AG10803 (cell line): ENCODE results near the gene MYCBPAP.

ENCODE experiments used
- DNase-seq: peaks from one replicate; pipeline ENCODE4 v3.0.0; 2010; ENCODE audit warnings: low read depth
- H3K4me3 ChIP-seq: 2 replicates; pipeline ENCODE4 v1.5.1; 2011; ENCODE audit warnings: mild to moderate bottlenecking, low read length, control low read depth
- TF ChIP-seq, protein P1 (sequence below): conservative IDR thresholded peaks from 2 replicates; pipeline ENCODE4 v1.5.1; 2011; ENCODE audit warnings: mild to moderate bottlenecking, low read length, control low read depth, inconsistent platforms

The MYCBPAP gene

GRCh38 chr17:50562242-50563091, 54.2 kb downstream of the MYCBPAP start:
- TF ChIP-seq, protein P1, sequence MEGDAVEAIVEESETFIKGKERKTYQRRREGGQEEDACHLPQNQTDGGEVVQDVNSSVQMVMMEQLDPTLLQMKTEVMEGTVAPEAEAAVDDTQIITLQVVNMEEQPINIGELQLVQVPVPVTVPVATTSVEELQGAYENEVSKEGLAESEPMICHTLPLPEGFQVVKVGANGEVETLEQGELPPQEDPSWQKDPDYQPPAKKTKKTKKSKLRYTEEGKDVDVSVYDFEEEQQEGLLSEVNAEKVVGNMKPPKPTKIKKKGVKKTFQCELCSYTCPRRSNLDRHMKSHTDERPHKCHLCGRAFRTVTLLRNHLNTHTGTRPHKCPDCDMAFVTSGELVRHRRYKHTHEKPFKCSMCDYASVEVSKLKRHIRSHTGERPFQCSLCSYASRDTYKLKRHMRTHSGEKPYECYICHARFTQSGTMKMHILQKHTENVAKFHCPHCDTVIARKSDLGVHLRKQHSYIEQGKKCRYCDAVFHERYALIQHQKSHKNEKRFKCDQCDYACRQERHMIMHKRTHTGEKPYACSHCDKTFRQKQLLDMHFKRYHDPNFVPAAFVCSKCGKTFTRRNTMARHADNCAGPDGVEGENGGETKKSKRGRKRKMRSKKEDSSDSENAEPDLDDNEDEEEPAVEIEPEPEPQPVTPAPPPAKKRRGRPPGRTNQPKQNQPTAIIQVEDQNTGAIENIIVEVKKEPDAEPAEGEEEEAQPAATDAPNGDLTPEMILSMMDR: no peak
- no peak for DNase-seq
- no peak overlapping the region; the same call in 1 of the 2 replicates for H3K4me3 ChIP-seq

DNA sequence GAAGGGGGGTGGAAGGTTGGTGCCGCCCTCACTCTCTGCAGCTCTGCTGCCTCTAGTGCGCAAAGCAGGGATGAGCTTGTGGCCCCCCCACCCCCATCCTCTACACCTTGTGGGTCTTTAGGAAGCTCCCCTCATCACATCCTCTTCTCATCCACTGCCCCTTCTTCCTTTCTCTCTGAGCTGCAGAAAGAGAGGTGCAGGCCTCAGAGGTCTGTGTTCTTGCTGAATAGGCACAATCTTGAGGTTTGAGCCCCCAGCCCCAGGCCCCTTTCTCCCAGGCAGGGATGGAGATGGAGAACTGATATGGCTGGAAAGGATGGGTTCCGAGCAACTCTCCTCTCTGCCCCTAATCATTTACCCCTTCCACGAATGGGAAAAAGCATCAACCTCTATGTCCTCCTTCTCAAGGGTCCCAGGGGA, 54.9 kb downstream of the MYCBPAP start:
- TF ChIP-seq, protein P1: peak; percentile 17
- DNase-seq: no peak
- no peak overlapping the region for H3K4me3 ChIP-seq

DNA sequence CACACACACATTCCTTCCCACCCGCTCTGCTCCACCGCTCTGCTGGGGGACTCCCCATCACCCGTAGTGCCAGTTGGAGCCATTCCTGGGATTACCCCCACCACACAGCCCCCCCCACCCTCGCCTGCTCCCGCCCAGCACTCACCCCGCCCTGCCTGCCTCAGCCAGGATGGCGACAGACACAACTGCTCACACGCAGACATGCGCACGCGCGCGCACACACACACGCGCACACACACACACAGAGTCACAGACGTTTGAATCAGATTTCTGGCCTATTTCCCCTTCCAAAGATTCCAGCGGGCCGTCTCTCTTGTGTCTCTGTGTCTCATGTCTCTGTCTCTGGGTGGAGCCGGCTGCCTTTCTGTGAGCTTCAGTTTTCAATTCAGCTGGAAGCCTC, 56.7 kb downstream of the MYCBPAP start:
- peak overlapping the region; percentile 36 for H3K4me3 ChIP-seq
- peak; percentile 94 for DNase-seq
- TF ChIP-seq, protein P1: no peak

GRCh38 chr17:50565402-50566350, 57.4 kb downstream of the MYCBPAP start:
- no peak overlapping the region; the same call in 1 of the 2 replicates for H3K4me3 ChIP-seq
- TF ChIP-seq, protein P1: no peak
- DNase-seq: no peak

- no peak for DNase-seq
- TF ChIP-seq, protein P1: no peak
Observed at GRCh38 chr17:50566886-50567285, 58.6 kb downstream of the MYCBPAP start.

DNA sequence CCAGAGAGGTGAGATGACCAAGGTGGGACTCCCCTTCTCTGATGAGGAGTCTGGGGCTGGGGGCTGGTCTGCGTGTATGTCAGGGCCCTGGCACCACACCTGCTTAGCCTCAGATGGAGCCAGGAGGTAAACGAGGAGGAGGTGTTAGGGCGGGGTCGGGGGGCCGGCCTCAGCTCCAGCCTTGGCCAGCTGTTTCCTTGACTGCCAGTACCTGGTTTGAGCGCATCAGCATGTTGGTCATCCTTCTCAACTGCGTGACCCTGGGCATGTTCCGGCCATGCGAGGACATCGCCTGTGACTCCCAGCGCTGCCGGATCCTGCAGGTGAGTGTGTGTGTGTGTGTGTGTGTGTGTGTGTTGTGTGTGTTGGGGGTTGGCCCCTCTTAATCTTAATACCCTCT, 60.4 kb downstream of the MYCBPAP start:
- no peak for DNase-seq
- TF ChIP-seq, protein P1: no peak

More at GRCh38 chr17:50566886-50567285, 58.6 kb downstream of the MYCBPAP start:
- no peak overlapping the region for H3K4me3 ChIP-seq

More for the DNA sequence above, 60.4 kb downstream of the MYCBPAP start:
- H3K4me3 ChIP-seq: no peak overlapping the region
